K562 (cell line): Measurements from ENCODE around the gene MPND. TPM values are rescaled to one million over a fixed set of nuclear protein-coding genes. Genes with fewer than 3 reads are reported as not detected.

Source experiments
- ATAC-seq: fragments of 200-7000 bp; cut with Tn5 transposase; 3 replicates; pipeline ENCODE4 v1.9.1; 2020; ENCODE audit warnings: moderate library complexity
- BruUV-seq: library from RNA; stranded (reverse); fragments of 400-500 nt; replicated peaks from 2 replicates; lab custom pipeline; 2021; lab: Mats Ljungman, UMichigan
- CTCF ChIA-PET: fragments of 300-600 bp; formaldehyde crosslinking; extraction: SDS; loops from one replicate; lab custom pipeline; 2021; ENCODE audit warnings: low intra/inter-chr PET ratio; lab: Yijun Ruan, JAX
- POLR2A ChIA-PET: fragments of 300-600, 350-650 bp; sonication (Branson Sonifier 250); formaldehyde crosslinking; extraction: SDS; loops from one replicate; lab custom pipeline; 2021; ENCODE audit warnings: antibody characterized with exemption, inconsistent platforms; lab: Yijun Ruan, JAX
- DNase-seq, 4 experiments: peaks; one replicate each; pipeline versions ENCODE4 v3.0.0 to v3.0.0-alpha.2; 2011 to 2018; ENCODE audit warnings: low spot score in 3 of 4, mixed read lengths in 3 of 4; ENCODE audit errors: extremely low read depth in 1 of 4
- FAIRE-seq: peaks from 2 replicates; lab custom pipeline; 2011; peaks lifted over from hg19 to GRCh38; lab: Jason Lieb, UNC
- H2AFZ ChIP-seq: 2 replicates; pipeline ENCODE4 v1.6.0; 2011; ENCODE audit warnings: low read depth, low read length, control low read depth, inconsistent platforms
- H3K27ac ChIP-seq: fragments of 200-600 bp; 3 replicates; pipeline ENCODE4 v1.8.0; 2011; ENCODE audit warnings: low read depth, mild to moderate bottlenecking, control low read depth, inconsistent platforms, low read length, moderate library complexity, mixed read lengths; ENCODE audit errors: extremely low read depth
- H3K27me3 ChIP-seq, 2 experiments: fragments of 300-600 bp in 1 of 2; 2 replicates in 1 of 2; 3 replicates in 1 of 2; pipeline versions ENCODE4 v1.6.0 to v1.8.0; 2011; ENCODE audit warnings: inconsistent platforms in 2 of 2, low read length in 2 of 2, mild to moderate bottlenecking in 1 of 2, mixed read lengths in 1 of 2, moderate library complexity in 1 of 2; ENCODE audit not compliant: control insufficient read depth in 2 of 2, insufficient read depth in 2 of 2
- H3K36me3 ChIP-seq: fragments of 300-600 bp; 3 replicates; pipeline ENCODE4 v1.8.0; 2011; ENCODE audit warnings: mild to moderate bottlenecking, low read length, inconsistent platforms; ENCODE audit not compliant: control insufficient read depth, insufficient read depth
- H3K4me1 ChIP-seq, 2 experiments: fragments of 200-600 bp in 1 of 2; replicated peaks in 1 of 2; 2 replicates in 1 of 2; 3 replicates in 1 of 2; pipeline versions ENCODE4 v1.5.1 to v1.8.0; 2011; ENCODE audit warnings: inconsistent platforms in 2 of 2, low read length in 2 of 2, mild to moderate bottlenecking in 1 of 2, mixed read lengths in 1 of 2, moderate library complexity in 1 of 2; ENCODE audit not compliant: control insufficient read depth in 2 of 2, insufficient read depth in 2 of 2
- H3K4me2 ChIP-seq: 2 replicates; pipeline ENCODE4 v1.6.1; 2011; ENCODE audit warnings: low read length, control low read depth, inconsistent platforms, mixed read lengths; ENCODE audit not compliant: insufficient read depth
- H3K4me3 ChIP-seq: fragments of 200-600 bp; sonication (generic), shearing (Covaris generic); 2 replicates; pipeline ENCODE4 v1.5.1; 2016; ENCODE audit warnings: control low read depth, inconsistent platforms
- H3K79me2 ChIP-seq: fragments of 200-600 bp; 3 replicates; pipeline ENCODE4 v1.8.0; 2011; ENCODE audit warnings: low read length, inconsistent platforms; ENCODE audit not compliant: control insufficient read depth, insufficient read depth
- H3K9ac ChIP-seq, 2 experiments: 2 replicates each; pipeline versions ENCODE4 v1.6.0 to v1.6.1; 2011; ENCODE audit warnings: low read depth in 2 of 2, low read length in 2 of 2, control low read depth in 1 of 2, inconsistent platforms in 1 of 2, mild to moderate bottlenecking in 1 of 2, mixed read lengths in 1 of 2; ENCODE audit not compliant: insufficient read depth in 1 of 2
- H3K9me1 ChIP-seq: one replicate; pipeline ENCODE4 v1.6.0; 2011; ENCODE audit warnings: inconsistent platforms, mild to moderate bottlenecking, low read length, moderate library complexity; ENCODE audit not compliant: control insufficient read depth, insufficient read depth
- H3K9me3 ChIP-seq: replicated peaks from 2 replicates; pipeline ENCODE4 v1.5.1; 2011; ENCODE audit warnings: low read depth, low read length, inconsistent platforms; ENCODE audit not compliant: control insufficient read depth, insufficient read depth
- H4K20me1 ChIP-seq: replicated peaks from 2 replicates; pipeline ENCODE4 v1.6.1; 2011; ENCODE audit warnings: low read length, inconsistent platforms, mixed read lengths; ENCODE audit not compliant: control insufficient read depth, insufficient read depth
- ATF1 ChIP-seq, 2 experiments: fragments of 450-650 bp in 1 of 2; IDR thresholded peaks; 2 replicates each; pipeline ENCODE4 v1.6.1; 2016; ENCODE audit warnings: missing compliant biosample characterization in 1 of 2, missing genetic modification characterization in 1 of 2
- ATF3 ChIP-seq, 2 experiments: fragments of 450-650 bp in 1 of 2; sonication (generic) in 1 of 2; formaldehyde crosslinking in 1 of 2; IDR thresholded peaks in 1 of 2; conservative IDR thresholded peaks in 1 of 2; 2 replicates each; pipeline versions ENCODE4 v1.6.1 to v1.8.1; 2016 to 2023; ENCODE audit warnings: mild to moderate bottlenecking in 2 of 2, moderate library complexity in 2 of 2, inconsistent platforms in 1 of 2, missing genetic modification reagents in 1 of 2
- BDP1 ChIP-seq: IDR thresholded peaks from 3 replicates; pipeline ENCODE4 v1.6.1; 2011; ENCODE audit not compliant: insufficient read length, insufficient read depth
- E2F8 ChIP-seq: fragments of 450-650 bp; IDR thresholded peaks from 2 replicates; pipeline ENCODE4 v1.7.1; 2018; ENCODE audit warnings: mild to moderate bottlenecking, low read depth; ENCODE audit not compliant: partially characterized antibody
- GTF2B ChIP-seq: IDR thresholded peaks from 2 replicates; pipeline ENCODE4 v1.6.1; 2011; ENCODE audit not compliant: insufficient read length; ENCODE audit errors: extremely low read depth
- POLR2A ChIP-seq: fragments of 450-650 bp; conservative IDR thresholded peaks from 2 replicates; pipeline ENCODE4 v1.6.1; 2016
- POLR2G ChIP-seq: fragments of 200-400 bp; formaldehyde crosslinking; IDR thresholded peaks from 2 replicates; pipeline ENCODE4 v1.6.1; 2017; ENCODE audit warnings: low read depth, mild to moderate bottlenecking, antibody characterized with exemption, low read length, moderate library complexity
- PTTG1 ChIP-seq: fragments of 450-650 bp; IDR thresholded peaks from 2 replicates; pipeline ENCODE4 v1.6.1; 2016; ENCODE audit warnings: low read depth, mild to moderate bottlenecking, missing genetic modification characterization, missing compliant biosample characterization
- RBFOX2 ChIP-seq: fragments of 200-400 bp; formaldehyde crosslinking; IDR thresholded peaks from 2 replicates; pipeline ENCODE4 v1.6.1; 2017; ENCODE audit warnings: low read depth, mild to moderate bottlenecking, low read length, moderate library complexity
- ZBTB17 ChIP-seq: fragments of 450-650 bp; formaldehyde crosslinking; IDR thresholded peaks from 2 replicates; pipeline ENCODE4 v1.4.0; 2020; ENCODE audit warnings: mild to moderate bottlenecking
- ZBTB33 ChIP-seq: sonication (generic); formaldehyde crosslinking; IDR thresholded peaks from 2 replicates; pipeline ENCODE4 v1.8.1; 2023; ENCODE audit warnings: mild to moderate bottlenecking, missing genetic modification reagents
- ZNF766 ChIP-seq: fragments of 200-800 bp; sonication (Bioruptor generic); conservative IDR thresholded peaks from 2 replicates; pipeline ENCODE4 v1.6.1; 2016; ENCODE audit warnings: missing genetic modification characterization, missing compliant biosample characterization
- WGBS: fragments of 100-300 bp; shearing (Covaris generic); methylation state at CpG from one replicate; pipeline ENCODE4 v1.1.6; 2016; ENCODE audit warnings: low coverage, mixed read lengths; ENCODE audit not compliant: insufficient coverage; ENCODE audit errors: missing lambda C conversion rate; 5-methylcytosine and 5-hydroxymethylcytosine counted together
- in situ Hi-C: fragments of 300-500 bp; cut with MboI; formaldehyde crosslinking; loops from 4 replicates; pipeline ENCODE4 v1.15.0; 2018; ENCODE audit warnings: inconsistent platforms, mixed read lengths
- intact Hi-C: fragments of 100-400 bp; cut with micrococcal nuclease; formaldehyde crosslinking; loops from 2 replicates; pipeline ENCODE4 v1.14.2; 2022
- polyA plus RNA-seq, 8 experiments: library from polyadenylated mRNA; depleted of rRNA in 4 of 8; stranded (reverse) in 5 of 8; unstranded in 3 of 8; fragments of >200 nt; fragmentation: Nextera tagmentation in 2 of 8; fragmentation: Illumina TruSeq in 1 of 8; extraction: Ambion mirVana in 2 of 8; extraction: Trizol in 1 of 8; gene quantifications; 2 replicates each; pipeline versions ENCODE4 v1.2.1 to v1.2.3, GENCODE V29; 2011 to 2014; ENCODE audit warnings: inconsistent platforms in 1 of 8, missing spikeins in 1 of 8
- total RNA-seq, 7 experiments: library from RNA; depleted of rRNA in 6 of 7; stranded (reverse); fragments of >200 nt in 6 of 7; fragmentation: Illumina TruSeq in 2 of 7; extraction: Trizol in 2 of 7; gene quantifications; 2 replicates each; pipeline versions ENCODE4 v1.2.1 to v1.2.3, GENCODE V29; 2011 to 2021; ENCODE audit warnings: low replicate concordance in 1 of 7

MPND gene
- total and polyA plus RNA-seq, 9 of the 15 experiments (the other 6 are each of a cell fraction or from before 2014, with no cell fraction given), result 0.25 to 14.0 (median 3.9) TPM

- FAIRE-seq, result no peak
- H3K27me3 ChIP-seq, result no peaks in the 10 kb centered on the region
- H3K9ac ChIP-seq, result peak overlapping the region in 1 of 2 experiments; percentile 52; a peak in 1 of 4 replicates
- peaks cover 4% of the 10 kb centered on the region; the same call in 1 of the 2 replicates for H4K20me1 ChIP-seq
- peaks cover 96% of the 10 kb centered on the region; the same call in 2 of the 3 replicates for H3K36me3 ChIP-seq
- 91% methylated on average over 22 of the region's 22 CpGs for WGBS
- no peak overlapping the region for H3K27ac ChIP-seq
- no peak overlapping the region for H3K4me2 ChIP-seq
- no peaks in the 10 kb centered on the region for H3K9me1 ChIP-seq
- ATAC-seq, result no peak
- H3K79me2 ChIP-seq, result peaks cover 13% of the 10 kb centered on the region
- no peak overlapping the region for H2AFZ ChIP-seq
- BruUV-seq, result no TSS peak
- H3K4me1 ChIP-seq, result peaks cover 0 to 80% of the 10 kb centered on the region in 2 experiments; a peak in 2 of 5 replicates
- intact Hi-C loops, result no loop called here
- H3K4me3 ChIP-seq, result no peak overlapping the region
- CTCF ChIA-PET, result no interaction called here
- POLR2A ChIA-PET, result interaction anchor here (1.0 to 4.8 kb wide), 4 partner anchors 9 to 20 kb away, joined by 4 to 29 read pairs (median 5); no protein-coding TSS in a partner anchor
- H3K9me3 ChIP-seq, result no peaks in the 10 kb centered on the region
- DNase-seq, result no peak
- in situ Hi-C loops, result no loop called here
- no peak for TF ChIP-seq ATF3 (IDR thresholded peaks at IDR 0.05)
- TF ChIP-seq ATF3 (CRISPR knock-in tag; conservative IDR thresholded peaks at IDR 0.05), result no peak
- TF ChIP-seq E2F8, result no peak
- no peak for TF ChIP-seq ZNF766
- TF ChIP-seq ATF1 (CRISPR knock-in tag; IDR thresholded peaks at IDR 0.05), result no peak
- TF ChIP-seq ATF1 (tag; IDR thresholded peaks at IDR 0.05), result no peak
- TF ChIP-seq POLR2G, result peak; percentile 63
- TF ChIP-seq POLR2A, result 0 out of 2 replicates have a peak, but pooled peaks have one; percentile 16
- no peak for TF ChIP-seq BDP1
- TF ChIP-seq RBFOX2, result 0 out of 2 replicates have a peak, but pooled peaks have one; percentile 12
- TF ChIP-seq PTTG1 (tag), result no peak
- TF ChIP-seq ZBTB33, result no peak
- no peak for TF ChIP-seq GTF2B
- no peak for TF ChIP-seq ZBTB17 (CRISPR knock-in tag)
These were observed 19.6 kb downstream of the MPND start for GRCh38 chr19:4362831-4363545.
